Loucy (cell line): Measurements from ENCODE around the gene SLC39A1.

Experiments used
- EZH2phosphoT487 ChIP-seq: fragments of 200-600 bp; IDR thresholded peaks from 2 replicates; pipeline ENCODE4 v1.6.1; 2018; ENCODE audit warnings: antibody characterized with exemption, mild to moderate bottlenecking, moderate library complexity, borderline replicate concordance
- TF ChIP-seq, protein P1 (sequence below): fragments of 200-600 bp; sonication (generic); conservative IDR thresholded peaks from 2 replicates; pipeline ENCODE4 v1.5.1; 2014; ENCODE audit warnings: mild to moderate bottlenecking, antibody characterized with exemption, low read length

DNA sequence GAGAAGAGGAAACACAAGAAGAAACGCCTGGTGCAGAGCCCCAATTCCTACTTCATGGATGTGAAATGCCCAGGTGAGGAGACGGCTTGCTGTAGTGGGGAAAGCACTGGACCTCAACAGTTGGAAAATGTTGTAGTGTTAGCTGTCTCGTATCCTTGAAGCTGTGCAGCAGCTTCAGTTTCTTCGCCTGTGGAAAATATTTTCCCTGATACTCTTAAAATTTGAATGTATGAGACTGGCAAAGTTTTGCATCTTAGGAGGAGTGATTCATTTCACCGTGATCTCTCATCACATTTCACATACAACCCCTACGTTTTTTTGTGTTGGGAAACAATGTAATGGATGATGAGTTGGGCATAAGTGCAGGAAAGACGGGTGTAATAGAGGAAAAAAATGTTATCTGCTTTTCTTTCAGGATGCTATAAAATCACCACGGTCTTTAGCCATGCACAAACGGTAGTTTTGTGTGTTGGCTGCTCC lies 27.9 kb upstream of the SLC39A1 start:
- TF ChIP-seq, protein P1, sequence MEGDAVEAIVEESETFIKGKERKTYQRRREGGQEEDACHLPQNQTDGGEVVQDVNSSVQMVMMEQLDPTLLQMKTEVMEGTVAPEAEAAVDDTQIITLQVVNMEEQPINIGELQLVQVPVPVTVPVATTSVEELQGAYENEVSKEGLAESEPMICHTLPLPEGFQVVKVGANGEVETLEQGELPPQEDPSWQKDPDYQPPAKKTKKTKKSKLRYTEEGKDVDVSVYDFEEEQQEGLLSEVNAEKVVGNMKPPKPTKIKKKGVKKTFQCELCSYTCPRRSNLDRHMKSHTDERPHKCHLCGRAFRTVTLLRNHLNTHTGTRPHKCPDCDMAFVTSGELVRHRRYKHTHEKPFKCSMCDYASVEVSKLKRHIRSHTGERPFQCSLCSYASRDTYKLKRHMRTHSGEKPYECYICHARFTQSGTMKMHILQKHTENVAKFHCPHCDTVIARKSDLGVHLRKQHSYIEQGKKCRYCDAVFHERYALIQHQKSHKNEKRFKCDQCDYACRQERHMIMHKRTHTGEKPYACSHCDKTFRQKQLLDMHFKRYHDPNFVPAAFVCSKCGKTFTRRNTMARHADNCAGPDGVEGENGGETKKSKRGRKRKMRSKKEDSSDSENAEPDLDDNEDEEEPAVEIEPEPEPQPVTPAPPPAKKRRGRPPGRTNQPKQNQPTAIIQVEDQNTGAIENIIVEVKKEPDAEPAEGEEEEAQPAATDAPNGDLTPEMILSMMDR, result no peak
- no peak for TF ChIP-seq EZH2phosphoT487
